ENCODE measurements around the gene DGKA. TPM values are rescaled to one million over a fixed set of nuclear protein-coding genes. Genes with fewer than 3 reads are reported as not detected.
"Not testable (repeated sequence)": the region's sequence is repeated elsewhere in the genome, so short reads cannot be mapped to it uniquely, and the experiment has no call there.

The DGKA gene
- total and polyA plus RNA-seq, 4 experiments from 2014 or later: 195 to 1,410 (median 897) TPM

- no peak for DNase-seq
- Mint-ChIP-seq H3K4me3 (no peak overlapping the region), H3K27ac (peak overlapping the region in 1 of 7 donors; percentile 4), H3K9me3 (no peaks in the 10 kb centered on the region), H3K36me3 (peaks cover 25 to 64% of the 10 kb centered on the region in 2 donors), H3K4me1 (peaks cover 0 to 8% (median 6%) of the 10 kb centered on the region in 4 donors), H3K27me3 (no peaks in the 10 kb centered on the region)
- peaks cover 4% of the 10 kb centered on the region for H3K4me1 ChIP-seq (ENCODE audit: insufficient read depth, low read length)
- POLR2A ChIA-PET (ENCODE audit: partially characterized antibody): interaction anchor here (0.6 to 4.7 kb wide), 2 partner anchors 11 to 24 kb away, joined by 3 to 25 read pairs; partner anchors contain the start of gene RAB5B
- H3K27ac ChIP-seq (ENCODE audit: low read depth, low read length): no peak overlapping the region
- H3K4me3 ChIP-seq (ENCODE audit: low read length in 2 of 2): no peak overlapping the region
- peaks cover 35% of the 10 kb centered on the region for H3K36me3 ChIP-seq (ENCODE audit: insufficient read depth, low read length)
- H3K9me3 ChIP-seq (ENCODE audit: control insufficient read depth in 1 of 2, low read length in 2 of 2): no peaks in the 10 kb centered on the region
- intact Hi-C loops (cut with micrococcal nuclease): no loop called here
- no peaks in the 10 kb centered on the region for H3K27me3 ChIP-seq (ENCODE audit: insufficient read depth, low read length)
- CTCF ChIA-PET (ENCODE audit: partially characterized antibody): interaction anchor here (1.0 to 4.5 kb wide), 5 partner anchors 12 to 61 kb away, joined by 3 to 36 read pairs (median 6); partner anchors contain the start of gene SUOX
Observed at GRCh38 chr12:55985341-55985740, 54.4 kb downstream of the DGKA start.

- H3K27ac ChIP-seq (ENCODE audit: low read depth, low read length); DNase-seq; H3K9me3 Mint-ChIP-seq; H3K4me1 Mint-ChIP-seq; H3K4me1 ChIP-seq (ENCODE audit: insufficient read depth, low read length); intact Hi-C loops (cut with micrococcal nuclease); H3K4me3 Mint-ChIP-seq; H3K27me3 ChIP-seq (ENCODE audit: insufficient read depth, low read length); H3K27me3 Mint-ChIP-seq; H3K9me3 ChIP-seq (ENCODE audit: control insufficient read depth in 1 of 2, low read length in 2 of 2); H3K4me3 ChIP-seq (ENCODE audit: low read length in 2 of 2): not testable (repeated sequence)
- peak overlapping the region in 2 of 7 donors; percentile 32 to 46 for H3K27ac Mint-ChIP-seq
- ChIA-PET POLR2A (ENCODE audit: partially characterized antibody) (interaction anchor here (4.7 kb wide), 1 partner anchor 12 kb away, joined by 25 read pairs; the partner anchor contains the start of gene RAB5B), CTCF (ENCODE audit: partially characterized antibody) (interaction anchor here (1.0 to 4.5 kb wide), 5 partner anchors 11 to 61 kb away, joined by 3 to 36 read pairs (median 6); partner anchors contain the start of gene SUOX)
- H3K36me3 ChIP-seq (ENCODE audit: insufficient read depth, low read length): peaks cover 38% of the 10 kb centered on the region
- H3K36me3 Mint-ChIP-seq: peaks cover 27 to 64% of the 10 kb centered on the region in 2 donors
Observed at GRCh38 chr12:55985976-55986375, 55.0 kb downstream of the DGKA start.

- Histone ChIP-seq H3K27ac (ENCODE audit: low read depth, low read length) (no peak overlapping the region), H3K36me3 (ENCODE audit: insufficient read depth, low read length) (peaks cover 47% of the 10 kb centered on the region), H3K4me1 (ENCODE audit: insufficient read depth, low read length) (peaks cover 3% of the 10 kb centered on the region), H3K4me3 (ENCODE audit: low read length in 2 of 2) (no peak overlapping the region), H3K27me3 (ENCODE audit: insufficient read depth, low read length) (no peaks in the 10 kb centered on the region), H3K9me3 (ENCODE audit: control insufficient read depth in 1 of 2, low read length in 2 of 2) (no peaks in the 10 kb centered on the region)
- Mint-ChIP-seq H3K9me3 (no peaks in the 10 kb centered on the region), H3K27me3 (peaks cover 0 to under 1% of the 10 kb centered on the region in 2 donors), H3K27ac (no peak overlapping the region), H3K36me3 (peaks cover 46 to 66% of the 10 kb centered on the region in 2 donors), H3K4me3 (no peak overlapping the region), H3K4me1 (peaks cover 2 to 7% (median 3%) of the 10 kb centered on the region in 4 donors)
- CTCF ChIA-PET (ENCODE audit: partially characterized antibody): interaction anchor here (1.2 to 1.8 kb wide), 4 partner anchors 8 to 252 kb away, joined by 3 to 8 read pairs (median 4); partner anchors contain the start of gene RAB5B
- DNase-seq: no peak
- POLR2A ChIA-PET (ENCODE audit: partially characterized antibody): interaction anchor here (0.6 to 1.4 kb wide), 4 partner anchors 17 to 118 kb away, joined by 3 to 4 read pairs (median 4); partner anchors contain the start of gene RAB5B
- intact Hi-C loops (cut with micrococcal nuclease): no loop called here
Observed at GRCh38 chr12:55991110-55991509, 60.1 kb downstream of the DGKA start.

- H3K4me3 Mint-ChIP-seq: no peak overlapping the region
- peaks cover 16% of the 10 kb centered on the region for H3K4me1 ChIP-seq (ENCODE audit: insufficient read depth, low read length)
- H3K36me3 Mint-ChIP-seq: peaks cover 43 to 53% of the 10 kb centered on the region in 2 donors
- DNase-seq: no peak
- H3K9me3 Mint-ChIP-seq: no peaks in the 10 kb centered on the region
- CTCF ChIA-PET (ENCODE audit: partially characterized antibody): interaction anchor here (1.3 to 1.9 kb wide), 3 partner anchors 10 to 36 kb away, joined by 4 to 6 read pairs (median 5); no protein-coding TSS in a partner anchor
- intact Hi-C loops (cut with micrococcal nuclease): no loop called here
- peak overlapping the region in 1 of 7 donors; percentile 64 for H3K27ac Mint-ChIP-seq
- peaks cover 0 to 1% of the 10 kb centered on the region in 2 donors for H3K27me3 Mint-ChIP-seq
- H3K4me1 Mint-ChIP-seq: peaks cover 7 to 21% (median 8%) of the 10 kb centered on the region in 4 donors
- no peaks in the 10 kb centered on the region for H3K9me3 ChIP-seq (ENCODE audit: control insufficient read depth in 1 of 2, low read length in 2 of 2)
- H3K27ac ChIP-seq (ENCODE audit: low read depth, low read length): no peak overlapping the region
- POLR2A ChIA-PET (ENCODE audit: partially characterized antibody): no interaction called here
- H3K4me3 ChIP-seq (ENCODE audit: low read length in 2 of 2): no peak overlapping the region
- H3K27me3 ChIP-seq (ENCODE audit: insufficient read depth, low read length): no peaks in the 10 kb centered on the region
- peaks cover 44% of the 10 kb centered on the region for H3K36me3 ChIP-seq (ENCODE audit: insufficient read depth, low read length)
Observed at GRCh38 chr12:55993230-55993853, 62.4 kb downstream of the DGKA start.

- Histone ChIP-seq H3K27ac (ENCODE audit: low read depth, low read length) (no peak overlapping the region), H3K9me3 (ENCODE audit: control insufficient read depth in 1 of 2, low read length in 2 of 2) (no peaks in the 10 kb centered on the region), H3K36me3 (ENCODE audit: insufficient read depth, low read length) (peaks cover 35% of the 10 kb centered on the region), H3K4me1 (ENCODE audit: insufficient read depth, low read length) (peaks cover 16% of the 10 kb centered on the region), H3K27me3 (ENCODE audit: insufficient read depth, low read length) (no peaks in the 10 kb centered on the region), H3K4me3 (ENCODE audit: low read length in 2 of 2) (no peak overlapping the region)
- POLR2A ChIA-PET (ENCODE audit: partially characterized antibody): interaction anchor here (0.7 to 2.1 kb wide), 13 partner anchors 12 to 256 kb away, joined by 3 to 20 read pairs (median 4); partner anchors contain the start of genes DNAJC14, PA2G4 and RAB5B
- peaks cover 36 to 40% of the 10 kb centered on the region in 2 donors for H3K36me3 Mint-ChIP-seq
- peaks cover 10 to 23% (median 12%) of the 10 kb centered on the region in 4 donors for H3K4me1 Mint-ChIP-seq
- no peak for DNase-seq
- no peak overlapping the region for H3K4me3 Mint-ChIP-seq
- peak overlapping the region in 1 of 7 donors; percentile 41 for H3K27ac Mint-ChIP-seq
- H3K9me3 Mint-ChIP-seq: no peaks in the 10 kb centered on the region
- H3K27me3 Mint-ChIP-seq: peaks cover 0 to 1% of the 10 kb centered on the region in 2 donors
- CTCF ChIA-PET (ENCODE audit: partially characterized antibody): interaction anchor here (0.6 to 5.7 kb wide), 37 partner anchors 10 to 271 kb away, joined by 3 to 61 read pairs (median 6); partner anchors contain the start of genes IKZF4, ORMDL2, PA2G4 and RAB5B
- intact Hi-C loops (cut with micrococcal nuclease): loop anchor here (5.0 kb wide), 1 partner anchor 122 kb away; the partner anchor contains the start of genes RPL41 and ZC3H10
Observed at GRCh38 chr12:55995366-55995765, 64.4 kb downstream of the DGKA start.

- CTCF ChIA-PET (ENCODE audit: partially characterized antibody): interaction anchor here (0.6 to 5.7 kb wide), 42 partner anchors 11 to 320 kb away, joined by 3 to 61 read pairs (median 4); partner anchors contain the start of genes IKZF4, ORMDL2, PA2G4 and RAB5B
- H3K9me3 ChIP-seq (ENCODE audit: control insufficient read depth in 1 of 2, low read length in 2 of 2): no peaks in the 10 kb centered on the region
- H3K27me3 Mint-ChIP-seq: peaks cover 0 to 1% of the 10 kb centered on the region in 2 donors
- H3K27ac Mint-ChIP-seq: peak overlapping the region in 6 of 7 donors; percentile 14 to 92 (median 62)
- peaks cover 27 to 31% of the 10 kb centered on the region in 2 donors for H3K36me3 Mint-ChIP-seq
- H3K4me1 Mint-ChIP-seq: peaks cover 10 to 23% (median 12%) of the 10 kb centered on the region in 4 donors
- H3K9me3 Mint-ChIP-seq: no peaks in the 10 kb centered on the region
- POLR2A ChIA-PET (ENCODE audit: partially characterized antibody): interaction anchor here (0.6 to 2.1 kb wide), 21 partner anchors 11 to 294 kb away, joined by 3 to 20 read pairs (median 4); partner anchors contain the start of genes DNAJC14, PA2G4, RAB5B and RPS26
- intact Hi-C loops (cut with micrococcal nuclease): loop anchor here (1.0 to 5.0 kb wide), 5 partner anchors 21 to 258 kb away; partner anchors contain the start of genes RAB5B, RPL41, RPS26 and ZC3H10
- H3K4me3 ChIP-seq (ENCODE audit: low read length in 2 of 2): no peak overlapping the region
- peaks cover 26% of the 10 kb centered on the region for H3K36me3 ChIP-seq (ENCODE audit: insufficient read depth, low read length)
- no peak overlapping the region for H3K27ac ChIP-seq (ENCODE audit: low read depth, low read length)
- peak; percentile 65 to 78 (median 74) for DNase-seq
- peaks cover 16% of the 10 kb centered on the region for H3K4me1 ChIP-seq (ENCODE audit: insufficient read depth, low read length)
- H3K4me3 Mint-ChIP-seq: peak overlapping the region in 6 of 8 donors; percentile 2 to 51 (median 40)
- H3K27me3 ChIP-seq (ENCODE audit: insufficient read depth, low read length): no peaks in the 10 kb centered on the region
Observed at GRCh38 chr12:55996201-55996714, 65.3 kb downstream of the DGKA start.
